Measurements from ENCODE around the gene MYZAP.

DNA sequence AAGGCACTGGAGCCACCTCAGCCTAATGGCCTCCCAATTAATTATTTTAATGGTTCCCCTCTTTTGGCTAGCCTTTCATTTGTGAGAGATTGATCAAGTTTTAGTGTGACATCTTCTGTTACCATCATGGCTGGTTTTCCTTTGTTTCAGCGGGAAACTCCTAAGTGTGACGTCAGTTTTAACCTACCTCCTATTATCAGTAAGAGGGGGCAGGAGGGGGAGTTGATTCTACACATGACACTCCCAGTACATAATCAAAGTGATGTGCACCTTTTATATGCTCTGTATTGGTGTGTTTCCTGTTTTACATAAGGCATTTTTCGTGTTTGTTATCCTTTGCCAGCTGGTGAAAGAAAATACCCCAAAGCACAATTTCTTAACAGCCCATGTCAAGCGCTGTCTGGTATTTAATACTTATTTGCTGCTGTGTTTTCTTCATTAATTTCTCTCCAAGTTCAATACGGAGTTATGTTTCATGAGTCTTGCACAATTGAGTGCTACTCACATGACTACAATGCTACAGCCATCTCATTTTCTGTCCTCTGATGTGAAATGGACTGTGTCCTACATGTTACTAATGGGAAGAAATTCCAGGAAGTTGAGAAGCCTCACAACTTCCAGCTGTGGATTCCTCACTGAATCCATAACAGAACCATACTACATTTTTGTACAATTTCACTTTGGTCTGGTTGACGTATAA, 62.6 kb downstream of the MYZAP start:
- TF ChIP-seq, protein P1, sequence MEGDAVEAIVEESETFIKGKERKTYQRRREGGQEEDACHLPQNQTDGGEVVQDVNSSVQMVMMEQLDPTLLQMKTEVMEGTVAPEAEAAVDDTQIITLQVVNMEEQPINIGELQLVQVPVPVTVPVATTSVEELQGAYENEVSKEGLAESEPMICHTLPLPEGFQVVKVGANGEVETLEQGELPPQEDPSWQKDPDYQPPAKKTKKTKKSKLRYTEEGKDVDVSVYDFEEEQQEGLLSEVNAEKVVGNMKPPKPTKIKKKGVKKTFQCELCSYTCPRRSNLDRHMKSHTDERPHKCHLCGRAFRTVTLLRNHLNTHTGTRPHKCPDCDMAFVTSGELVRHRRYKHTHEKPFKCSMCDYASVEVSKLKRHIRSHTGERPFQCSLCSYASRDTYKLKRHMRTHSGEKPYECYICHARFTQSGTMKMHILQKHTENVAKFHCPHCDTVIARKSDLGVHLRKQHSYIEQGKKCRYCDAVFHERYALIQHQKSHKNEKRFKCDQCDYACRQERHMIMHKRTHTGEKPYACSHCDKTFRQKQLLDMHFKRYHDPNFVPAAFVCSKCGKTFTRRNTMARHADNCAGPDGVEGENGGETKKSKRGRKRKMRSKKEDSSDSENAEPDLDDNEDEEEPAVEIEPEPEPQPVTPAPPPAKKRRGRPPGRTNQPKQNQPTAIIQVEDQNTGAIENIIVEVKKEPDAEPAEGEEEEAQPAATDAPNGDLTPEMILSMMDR (IDR thresholded peaks at IDR 0.05): no peak
- TF ChIP-seq POLR2A (IDR thresholded peaks at IDR 0.05): no peak

All from heart left ventricle (tissue), 13 donors.